Ovary (tissue), 3 donors: ENCODE results near the gene CXADR.

Experiments used
- POLR2A ChIP-seq: fragments of 450-650 bp; IDR thresholded peaks from one replicate; pipeline ENCODE4 v1.6.1; 2017; ENCODE audit warnings: antibody characterized with exemption, mild to moderate bottlenecking, moderate library complexity
- TF ChIP-seq, protein P1 (sequence below), 3 donors: fragments of 450-650 bp in 2 of 3; fragments of 200-600 bp in 1 of 3; IDR thresholded peaks; one replicate each; pipeline versions ENCODE4 v1.5.1 to v1.8.0; 2016 to 2022; ENCODE audit warnings: antibody characterized with exemption in 3 of 3, mild to moderate bottlenecking in 1 of 3
- donor health status: DM: no; HTN: no; CAD: no.

DNA sequence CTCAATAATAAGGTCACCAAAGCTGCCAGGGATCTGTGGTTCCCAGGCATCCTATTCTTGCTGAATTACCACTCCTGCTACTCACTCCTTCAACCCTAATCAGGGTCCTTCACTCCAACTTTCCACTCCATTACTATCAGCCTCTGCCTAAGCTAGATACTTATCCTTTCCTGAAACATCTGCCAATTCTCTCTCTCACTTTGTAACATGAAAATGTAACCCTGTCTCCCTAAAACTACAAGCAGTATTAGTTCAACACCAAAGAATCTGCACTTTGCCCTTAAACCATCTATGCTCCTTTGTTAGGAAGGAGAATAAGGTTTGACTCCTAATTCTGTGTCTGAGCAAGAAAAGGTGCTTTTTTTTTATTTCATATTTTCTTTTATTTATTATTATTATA is 15.5 kb upstream of the CXADR start:
- TF ChIP-seq, protein P1, sequence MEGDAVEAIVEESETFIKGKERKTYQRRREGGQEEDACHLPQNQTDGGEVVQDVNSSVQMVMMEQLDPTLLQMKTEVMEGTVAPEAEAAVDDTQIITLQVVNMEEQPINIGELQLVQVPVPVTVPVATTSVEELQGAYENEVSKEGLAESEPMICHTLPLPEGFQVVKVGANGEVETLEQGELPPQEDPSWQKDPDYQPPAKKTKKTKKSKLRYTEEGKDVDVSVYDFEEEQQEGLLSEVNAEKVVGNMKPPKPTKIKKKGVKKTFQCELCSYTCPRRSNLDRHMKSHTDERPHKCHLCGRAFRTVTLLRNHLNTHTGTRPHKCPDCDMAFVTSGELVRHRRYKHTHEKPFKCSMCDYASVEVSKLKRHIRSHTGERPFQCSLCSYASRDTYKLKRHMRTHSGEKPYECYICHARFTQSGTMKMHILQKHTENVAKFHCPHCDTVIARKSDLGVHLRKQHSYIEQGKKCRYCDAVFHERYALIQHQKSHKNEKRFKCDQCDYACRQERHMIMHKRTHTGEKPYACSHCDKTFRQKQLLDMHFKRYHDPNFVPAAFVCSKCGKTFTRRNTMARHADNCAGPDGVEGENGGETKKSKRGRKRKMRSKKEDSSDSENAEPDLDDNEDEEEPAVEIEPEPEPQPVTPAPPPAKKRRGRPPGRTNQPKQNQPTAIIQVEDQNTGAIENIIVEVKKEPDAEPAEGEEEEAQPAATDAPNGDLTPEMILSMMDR (IDR thresholded peaks at IDR 0.05) = no peak
- no peak for TF ChIP-seq POLR2A
